GM12892 (cell line): ENCODE results near the gene TBC1D14.

Experiments used
- POLR2A ChIP-seq: IDR thresholded peaks from 2 replicates; pipeline ENCODE4 v1.6.1; 2011; ENCODE audit warnings: low read depth, low read length, control low read depth
- POLR2AphosphoS5 ChIP-seq: IDR thresholded peaks from 2 replicates; pipeline ENCODE4 v1.6.1; 2011; ENCODE audit warnings: low read depth, low read length, control low read depth
- TAF1 ChIP-seq: IDR thresholded peaks from 2 replicates; pipeline ENCODE4 v1.6.1; 2011; ENCODE audit warnings: low read depth, mild to moderate bottlenecking, control low read depth, low read length, borderline replicate concordance

GRCh38 chr4:6943012-6943884, 33.6 kb downstream of the TBC1D14 start:
- TF ChIP-seq POLR2A (no peak), POLR2AphosphoS5 (no peak), TAF1 (no peak)
